ENCODE data around the gene RBM47.
"Not testable (repeated sequence)": the region's sequence is repeated elsewhere in the genome, so short reads cannot be mapped to it uniquely, and the experiment has no call there.

Gene RBM47

GRCh38 chr4:40520533-40520932 lies 109.1 kb downstream of the RBM47 start:
- DNase-seq (ENCODE audit: low read depth) = no peak
- no peak for TF ChIP-seq CTCF (IDR thresholded peaks at IDR 0.05; ENCODE audit: control insufficient read depth, extremely low read depth, insufficient read depth)
- H3K4me3 ChIP-seq (ENCODE audit: low read depth, low read length) = no peak overlapping the region

- not testable (repeated sequence) for H3K4me3 ChIP-seq (ENCODE audit: low read depth, low read length); DNase-seq (ENCODE audit: low read depth)
Observed at GRCh38 chr4:40517081-40517480, 112.6 kb downstream of the RBM47 start.

GRCh38 chr4:40516651-40517050 lies 113.0 kb downstream of the RBM47 start:
- H3K4me3 ChIP-seq (ENCODE audit: low read depth, low read length) = no peak overlapping the region
- DNase-seq (ENCODE audit: low read depth) = no peak
- TF ChIP-seq CTCF (IDR thresholded peaks at IDR 0.05; ENCODE audit: control insufficient read depth, extremely low read depth, insufficient read depth) = no peak

GRCh38 chr4:40515398-40516293 lies 114.0 kb downstream of the RBM47 start:
- H3K4me3 ChIP-seq (ENCODE audit: low read depth, low read length) = no peak overlapping the region
- no peak for DNase-seq (ENCODE audit: low read depth)
- TF ChIP-seq CTCF (IDR thresholded peaks at IDR 0.05; ENCODE audit: control insufficient read depth, extremely low read depth, insufficient read depth) = no peak

- H3K4me3 ChIP-seq (ENCODE audit: low read depth, low read length) = peak overlapping the region; percentile 12; the same call in 1 of the 2 replicates
- no peak for DNase-seq (ENCODE audit: low read depth)
- TF ChIP-seq CTCF (IDR thresholded peaks at IDR 0.05; ENCODE audit: control insufficient read depth, extremely low read depth, insufficient read depth) = no peak
Observed at GRCh38 chr4:40515037-40515397, 114.6 kb downstream of the RBM47 start.

- TF ChIP-seq CTCF (IDR thresholded peaks at IDR 0.05; ENCODE audit: control insufficient read depth, extremely low read depth, insufficient read depth) = no peak
- peak overlapping the region; percentile 12; the same call in 1 of the 2 replicates for H3K4me3 ChIP-seq (ENCODE audit: low read depth, low read length)
- DNase-seq (ENCODE audit: low read depth) = peak; percentile 35
Observed at GRCh38 chr4:40514497-40514951, 115.1 kb downstream of the RBM47 start.

- no peak for DNase-seq (ENCODE audit: low read depth)
- TF ChIP-seq CTCF (IDR thresholded peaks at IDR 0.05; ENCODE audit: control insufficient read depth, extremely low read depth, insufficient read depth) = no peak
Observed at GRCh38 chr4:40511036-40511614, 118.5 kb downstream of the RBM47 start.

More at GRCh38 chr4:40511036-40511614, 118.5 kb downstream of the RBM47 start:
- H3K4me3 ChIP-seq (ENCODE audit: low read depth, low read length) = no peak overlapping the region

All from LNCaP clone FGC (cell line).